NB4 (cell line): ENCODE measurements around the gene TSTD2.
"Not testable (repeated sequence)": the region's sequence is repeated elsewhere in the genome, so short reads cannot be mapped to it uniquely, and the experiment has no call there.

Source experiments
- CTCF ChIP-seq: IDR thresholded peaks from one replicate; pipeline ENCODE4 v1.5.1; 2012; ENCODE audit warnings: low read depth, low read length
- POLR2A ChIP-seq: IDR thresholded peaks from 2 replicates; pipeline ENCODE4 v1.6.1; 2011; ENCODE audit warnings: mild to moderate bottlenecking; ENCODE audit not compliant: insufficient read length; ENCODE audit errors: extremely low read depth

DNA sequence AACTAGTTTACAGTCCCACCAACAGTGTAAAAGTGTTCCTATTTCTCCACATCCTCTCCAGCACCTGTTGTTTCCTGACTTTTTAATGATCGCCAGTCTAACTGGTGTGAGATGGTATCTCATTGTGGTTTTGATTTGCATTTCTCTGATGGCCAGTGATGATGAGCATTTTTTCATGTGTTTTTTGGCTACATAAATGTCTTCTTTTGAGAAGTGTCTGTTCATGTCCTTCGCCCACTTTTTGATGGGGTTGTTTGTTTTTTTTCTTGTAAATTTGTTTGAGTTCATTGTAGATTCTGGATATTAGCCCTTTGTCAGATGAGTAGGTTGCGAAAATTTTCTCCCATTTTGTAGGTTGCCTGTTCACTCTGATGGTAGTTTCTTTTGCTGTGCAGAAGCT is 51.6 kb downstream of the TSTD2 start:
- TF ChIP-seq CTCF, POLR2A: not testable (repeated sequence)
